ENCODE data around the gene EPHB2.

DNA sequence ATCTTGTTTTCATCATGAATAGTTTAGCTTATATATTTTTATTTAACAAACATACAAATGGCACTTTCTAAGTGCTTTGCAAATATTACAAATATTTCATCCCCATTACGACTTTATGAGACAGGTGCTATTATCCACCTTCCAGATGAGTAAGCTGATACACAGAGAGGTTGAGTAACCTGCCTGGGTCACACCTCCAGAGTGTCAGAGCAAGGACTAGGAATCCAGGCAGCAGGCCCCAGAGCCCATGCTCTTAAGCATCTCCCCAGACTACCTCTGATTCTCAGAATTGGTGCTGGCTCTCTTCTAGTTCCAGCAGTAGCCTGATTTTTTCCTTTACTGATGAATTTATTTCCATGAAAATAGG lies 40.0 kb downstream of the EPHB2 start:
- TF ChIP-seq EZH2 (IDR thresholded peaks at IDR 0.05), result no peak
- TF ChIP-seq POLR2AphosphoS5 (IDR thresholded peaks at IDR 0.05; ENCODE audit: borderline replicate concordance, low read depth, low read length), result no peak
- TF ChIP-seq FOXP2 (optimal IDR thresholded peaks at IDR 0.05; ENCODE audit: control extremely low read depth, extremely low read length, insufficient read depth), result no peak

Measured in SK-N-MC (cell line).